ENCODE data around the gene CCDC142.

DNA sequence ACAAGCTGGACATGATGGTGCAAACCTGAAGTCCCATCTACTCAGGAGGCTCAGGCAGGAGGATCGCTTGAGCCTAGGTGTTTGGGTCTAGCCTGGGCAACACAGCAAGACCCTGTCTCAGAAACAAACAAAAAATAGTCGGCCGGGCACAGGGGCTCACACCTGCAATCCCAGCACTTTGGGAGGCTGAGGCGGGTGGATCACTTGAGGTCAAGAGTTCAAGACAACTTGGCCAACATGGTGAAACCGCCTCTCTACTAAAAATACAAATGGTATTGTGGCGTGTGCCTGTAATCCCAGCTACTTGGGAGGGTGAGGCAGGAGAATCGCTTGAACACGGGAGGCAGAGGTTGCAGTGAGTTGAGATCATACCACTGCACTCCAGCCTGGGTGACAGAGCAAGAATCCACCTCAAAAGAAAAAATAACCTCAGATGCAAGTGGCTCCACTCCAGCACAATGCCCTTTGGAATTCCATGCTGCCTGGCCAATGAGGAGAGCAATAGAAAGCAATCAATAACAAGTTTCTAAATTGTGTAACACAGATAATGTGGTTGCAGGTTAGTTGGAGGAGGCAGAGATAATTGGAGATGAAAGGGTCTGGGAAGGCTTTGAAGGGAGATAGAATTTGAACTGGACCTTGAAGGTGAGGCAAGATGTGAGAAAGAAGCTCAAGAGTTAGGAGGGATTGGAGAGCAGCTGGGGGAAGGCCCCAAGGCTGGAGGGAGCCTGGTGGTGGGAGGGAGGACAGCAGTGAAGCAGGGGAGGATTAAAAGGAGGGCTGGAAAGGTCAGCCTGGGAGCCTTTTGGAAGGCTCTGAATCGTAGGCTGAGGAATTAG, 6.1 kb upstream of the CCDC142 start:
- TF ChIP-seq, protein P1, sequence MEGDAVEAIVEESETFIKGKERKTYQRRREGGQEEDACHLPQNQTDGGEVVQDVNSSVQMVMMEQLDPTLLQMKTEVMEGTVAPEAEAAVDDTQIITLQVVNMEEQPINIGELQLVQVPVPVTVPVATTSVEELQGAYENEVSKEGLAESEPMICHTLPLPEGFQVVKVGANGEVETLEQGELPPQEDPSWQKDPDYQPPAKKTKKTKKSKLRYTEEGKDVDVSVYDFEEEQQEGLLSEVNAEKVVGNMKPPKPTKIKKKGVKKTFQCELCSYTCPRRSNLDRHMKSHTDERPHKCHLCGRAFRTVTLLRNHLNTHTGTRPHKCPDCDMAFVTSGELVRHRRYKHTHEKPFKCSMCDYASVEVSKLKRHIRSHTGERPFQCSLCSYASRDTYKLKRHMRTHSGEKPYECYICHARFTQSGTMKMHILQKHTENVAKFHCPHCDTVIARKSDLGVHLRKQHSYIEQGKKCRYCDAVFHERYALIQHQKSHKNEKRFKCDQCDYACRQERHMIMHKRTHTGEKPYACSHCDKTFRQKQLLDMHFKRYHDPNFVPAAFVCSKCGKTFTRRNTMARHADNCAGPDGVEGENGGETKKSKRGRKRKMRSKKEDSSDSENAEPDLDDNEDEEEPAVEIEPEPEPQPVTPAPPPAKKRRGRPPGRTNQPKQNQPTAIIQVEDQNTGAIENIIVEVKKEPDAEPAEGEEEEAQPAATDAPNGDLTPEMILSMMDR (IDR thresholded peaks at IDR 0.05) = no peak
- no peak for TF ChIP-seq POLR2AphosphoS5 (IDR thresholded peaks at IDR 0.05)
- no peak for TF ChIP-seq POLR2A (IDR thresholded peaks at IDR 0.05)
- TF ChIP-seq EP300 (IDR thresholded peaks at IDR 0.05) = no peak
